ENCODE results near the gene KRTAP1-4. TPM values are rescaled to one million over a fixed set of nuclear protein-coding genes. Genes with fewer than 3 reads are reported as not detected.
"Not testable (repeated sequence)": the region's sequence is repeated elsewhere in the genome, so short reads cannot be mapped to it uniquely, and the experiment has no call there.

Gene KRTAP1-4
- total RNA-seq, 1 donor from 2014 or later, result not detected

DNA sequence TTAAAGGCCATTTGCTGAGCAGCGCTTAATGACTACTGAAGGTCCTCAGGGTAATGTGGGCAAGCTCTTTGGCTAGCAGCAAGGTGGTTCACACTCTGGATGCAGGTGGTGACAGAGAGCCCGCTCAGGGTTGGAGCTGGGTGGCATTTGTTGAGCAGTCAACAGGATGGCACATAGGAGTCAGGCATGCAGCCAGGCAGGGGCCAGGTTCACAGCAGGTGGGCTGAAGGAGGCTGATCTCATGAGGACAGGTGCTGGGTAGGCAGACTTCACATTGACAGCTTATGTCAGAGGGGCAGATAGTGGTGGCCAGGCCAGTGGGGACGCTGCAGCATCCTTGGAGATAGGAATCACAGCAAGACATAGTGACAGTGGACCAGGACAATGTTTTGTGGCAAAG is 25.6 kb downstream of the KRTAP1-4 start:
- DNase-seq (ENCODE audit: low read depth in 2 of 2), result no peak

DNA sequence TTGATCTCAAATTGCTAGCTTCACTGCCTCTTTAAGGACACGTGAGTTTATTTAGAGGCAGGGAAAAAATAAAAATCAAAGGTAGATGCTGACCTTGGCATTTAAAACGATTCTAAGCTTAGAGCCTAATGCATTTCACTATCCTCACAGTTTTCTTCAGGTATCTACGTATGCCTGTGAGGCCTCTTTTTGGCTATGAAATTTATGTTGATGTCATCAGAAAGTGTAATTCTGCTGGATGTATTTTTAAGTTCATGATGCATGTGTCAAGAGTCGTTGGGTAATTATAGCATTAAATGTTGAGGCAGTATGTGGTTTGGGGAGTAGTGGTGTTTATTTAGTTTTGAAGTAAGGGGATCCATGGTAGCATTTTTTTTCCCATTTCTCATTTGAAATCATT is 26.1 kb downstream of the KRTAP1-4 start:
- DNase-seq (ENCODE audit: low read depth in 2 of 2), result no peak

DNA sequence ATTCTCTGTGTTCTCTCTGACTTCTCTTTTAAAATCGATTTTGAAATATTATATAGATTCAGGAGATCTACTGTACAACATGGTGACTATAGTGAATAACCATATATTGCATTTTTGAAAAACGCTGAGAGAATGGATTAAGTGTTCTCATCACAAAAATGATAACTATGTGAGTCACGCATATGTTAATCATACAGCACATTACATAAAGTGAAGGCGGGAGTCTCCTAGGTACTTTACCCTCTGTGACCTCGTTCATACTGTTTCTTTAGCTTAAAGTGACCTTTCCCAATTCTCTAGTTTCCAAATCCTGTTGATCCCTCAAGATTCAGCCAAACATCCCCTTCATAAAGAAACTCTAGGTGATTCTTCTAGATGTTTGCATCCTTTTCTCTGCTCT is 27.2 kb downstream of the KRTAP1-4 start:
- DNase-seq (ENCODE audit: low read depth in 2 of 2), result no peak

DNA sequence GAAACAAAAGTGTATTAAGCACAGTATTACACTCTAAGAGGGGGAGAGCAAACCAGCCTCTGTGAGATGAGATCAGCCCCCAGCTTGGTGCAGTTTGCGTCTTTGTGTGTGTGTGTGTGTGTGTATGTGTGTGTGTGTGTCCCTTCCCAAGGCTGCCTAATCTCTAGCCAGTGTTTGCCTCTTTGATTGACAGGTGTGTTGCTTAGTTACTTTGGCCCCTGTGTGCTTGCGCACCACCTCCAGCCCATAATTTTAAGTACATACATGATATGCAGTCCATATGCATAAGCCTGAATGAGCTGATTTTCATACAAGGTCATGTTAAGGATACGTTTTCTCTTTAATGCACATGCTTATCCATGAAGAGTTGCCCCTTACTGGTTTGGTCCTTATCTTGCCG is 28.2 kb downstream of the KRTAP1-4 start:
- no peak for DNase-seq (ENCODE audit: low read depth in 2 of 2)

DNA sequence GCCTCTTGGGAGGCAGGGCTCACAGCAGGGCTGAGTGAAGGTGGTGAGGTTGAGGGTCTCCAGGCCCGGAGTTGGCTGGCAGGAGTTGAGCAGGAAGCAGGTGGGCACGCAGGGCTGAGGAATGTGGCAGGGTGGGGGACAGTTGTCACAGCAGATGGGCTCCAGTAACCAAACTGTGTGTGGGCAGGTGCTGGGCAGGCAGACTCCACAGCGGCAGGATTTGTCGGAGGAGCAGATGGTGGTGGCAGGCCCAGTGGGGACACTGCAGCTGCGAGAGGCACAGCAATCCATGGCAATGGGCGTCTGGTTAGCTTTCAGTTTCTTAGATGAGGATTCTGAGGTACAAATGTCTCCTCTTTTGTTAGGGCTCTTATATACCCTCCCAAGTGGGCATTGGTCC is 30.4 kb downstream of the KRTAP1-4 start, which contains the start of gene KRTAP3-2:
TSS of gene KRTAP3-2 (minus strand) at position 344 of the 400 bp plus-strand sequence. CDS start at position 291, 53 bp downstream.
- not testable (repeated sequence) for DNase-seq (ENCODE audit: low read depth in 2 of 2)

DNA sequence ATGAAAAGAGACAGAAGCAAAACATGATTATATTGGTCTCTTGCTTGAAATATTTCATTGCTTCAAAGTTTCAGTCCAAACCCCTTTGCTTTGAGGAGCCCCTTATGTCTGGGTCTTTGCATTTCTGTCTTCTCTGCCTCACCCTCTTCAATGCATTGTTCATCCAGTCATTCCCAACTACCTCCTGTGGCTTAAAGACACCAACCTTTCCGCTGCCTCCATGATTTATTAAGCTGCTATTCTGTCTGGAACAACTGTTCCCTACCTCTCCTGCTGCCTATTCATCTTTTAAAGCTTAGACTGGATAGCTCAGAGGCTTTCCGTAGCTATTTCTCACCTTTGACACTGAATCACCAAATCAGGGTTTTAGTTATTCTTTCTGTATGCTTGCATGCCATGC is 32.6 kb downstream of the KRTAP1-4 start:
- no peak for DNase-seq (ENCODE audit: low read depth in 2 of 2)

DNA sequence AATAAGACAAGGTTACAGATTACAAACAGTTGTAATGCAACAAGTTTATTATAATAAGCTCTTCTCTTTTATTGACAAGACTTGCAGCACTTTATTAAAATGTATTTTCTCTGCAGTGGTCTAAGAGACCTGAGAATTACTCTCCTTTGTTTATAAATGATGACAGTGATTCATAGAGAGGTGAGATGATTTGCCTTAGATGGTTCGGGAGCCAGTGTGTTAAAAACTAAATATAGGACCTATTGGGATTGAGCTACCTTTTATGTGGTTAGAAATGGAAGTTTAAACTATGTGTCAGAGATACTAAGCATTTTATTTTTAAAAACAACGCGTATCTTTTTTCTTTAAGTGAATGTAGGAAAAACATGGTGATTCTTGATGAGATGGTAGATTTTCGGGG is 33.2 kb downstream of the KRTAP1-4 start:
- no peak for DNase-seq (ENCODE audit: low read depth in 2 of 2)

DNA sequence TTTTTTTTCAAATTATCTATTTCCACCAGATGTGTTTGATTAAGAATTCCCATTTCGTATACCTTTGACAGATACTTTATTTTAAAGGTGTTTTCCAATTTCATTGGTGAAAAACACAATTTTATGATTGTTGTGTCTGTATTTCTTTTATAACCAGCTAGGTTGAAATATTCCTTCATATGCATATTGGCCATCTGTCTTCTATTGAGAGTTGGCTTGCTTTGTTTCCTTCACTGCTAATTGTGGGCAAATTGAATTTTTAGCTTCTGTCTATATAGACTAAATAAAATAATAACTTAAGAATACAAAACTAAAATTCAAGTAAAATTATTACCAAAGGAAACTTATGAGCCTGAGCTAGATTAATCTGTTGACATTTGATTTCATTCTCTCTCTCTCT is 34.9 kb downstream of the KRTAP1-4 start:
- DNase-seq (ENCODE audit: low read depth in 2 of 2), result no peak

DNA sequence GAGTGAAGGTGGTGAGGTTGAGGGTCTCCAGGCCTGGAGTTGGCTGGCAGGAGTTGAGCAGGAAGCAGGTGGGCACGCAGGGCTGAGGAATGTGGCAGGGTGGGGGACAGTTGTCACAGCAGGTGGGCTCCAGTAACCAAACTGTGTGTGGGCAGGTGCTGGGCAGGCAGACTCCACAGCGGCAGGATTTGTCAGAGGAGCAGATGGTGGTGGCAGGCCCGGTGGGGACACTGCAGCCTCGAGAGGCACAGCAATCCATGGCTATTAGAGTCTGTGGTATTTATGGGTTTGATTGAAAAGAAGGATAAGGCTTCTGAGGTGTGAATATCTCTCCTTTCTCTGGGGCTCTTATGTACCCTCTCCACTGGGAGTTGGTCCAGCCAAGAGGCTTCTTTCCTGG is 36.2 kb downstream of the KRTAP1-4 start, which contains the start of gene KRTAP3-3:
TSS of gene KRTAP3-3 (minus strand) at position 326 of the 400 bp plus-strand sequence. CDS start at position 259, 67 bp downstream.
- no peak for DNase-seq (ENCODE audit: low read depth in 2 of 2)

DNA sequence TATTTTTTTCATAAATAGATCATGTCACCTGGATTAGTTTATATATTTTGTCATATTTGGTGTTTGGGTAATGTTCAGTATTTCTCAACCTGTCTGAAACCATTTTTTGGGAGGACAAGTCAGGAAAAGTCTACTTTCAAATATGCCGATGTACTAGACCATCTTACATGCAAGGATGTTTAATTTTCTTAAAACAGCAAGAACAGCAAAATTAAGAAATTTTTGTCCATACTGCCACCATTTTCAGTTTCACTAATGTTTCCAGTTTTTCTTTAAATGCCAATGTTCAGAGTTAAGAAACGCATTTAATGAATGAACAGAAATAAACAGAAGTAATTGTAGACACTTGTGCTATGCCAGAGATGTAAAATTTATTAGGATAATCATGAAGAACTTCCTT is 36.9 kb downstream of the KRTAP1-4 start:
- DNase-seq (ENCODE audit: low read depth in 2 of 2), result no peak

DNA sequence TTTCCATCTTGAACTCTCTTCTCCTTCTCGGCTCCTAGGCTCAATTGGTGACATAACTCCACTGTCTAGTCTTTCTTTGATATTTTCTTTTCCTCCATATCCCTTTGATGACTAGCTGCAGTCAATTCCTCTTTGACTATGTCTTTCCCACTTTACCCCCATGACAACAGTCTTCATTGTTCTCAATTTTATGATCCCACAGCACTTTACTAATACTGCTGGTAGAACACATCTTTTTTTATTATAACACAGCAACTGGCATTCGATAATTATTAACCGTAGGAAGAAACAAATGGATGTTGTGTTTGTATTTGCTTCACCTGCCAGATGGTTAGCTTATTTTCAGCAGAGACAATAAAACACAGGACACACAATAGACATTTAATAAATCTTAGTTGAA is 37.3 kb downstream of the KRTAP1-4 start:
- no peak for DNase-seq (ENCODE audit: low read depth in 2 of 2)

DNA sequence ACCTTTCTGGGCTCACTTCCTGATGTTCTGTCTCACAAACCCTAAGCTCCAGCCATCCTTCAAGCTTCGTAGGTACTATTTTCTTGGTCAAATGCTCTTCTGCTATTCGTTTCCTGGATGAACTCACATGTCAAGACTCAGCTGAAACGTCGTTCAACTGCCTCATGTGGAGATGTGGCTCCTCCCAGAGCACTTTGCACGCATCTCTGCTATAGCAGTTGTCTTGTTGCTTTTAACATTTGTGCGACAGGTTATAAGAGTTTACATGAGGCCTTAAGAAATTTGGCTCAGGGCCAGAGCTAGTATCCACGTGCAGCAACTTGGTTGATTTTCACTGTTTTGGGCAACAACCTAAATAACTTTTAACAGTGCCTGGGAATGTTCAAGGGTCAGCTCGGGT is 43.1 kb downstream of the KRTAP1-4 start:
- DNase-seq (ENCODE audit: low read depth in 2 of 2), result no peak

DNA sequence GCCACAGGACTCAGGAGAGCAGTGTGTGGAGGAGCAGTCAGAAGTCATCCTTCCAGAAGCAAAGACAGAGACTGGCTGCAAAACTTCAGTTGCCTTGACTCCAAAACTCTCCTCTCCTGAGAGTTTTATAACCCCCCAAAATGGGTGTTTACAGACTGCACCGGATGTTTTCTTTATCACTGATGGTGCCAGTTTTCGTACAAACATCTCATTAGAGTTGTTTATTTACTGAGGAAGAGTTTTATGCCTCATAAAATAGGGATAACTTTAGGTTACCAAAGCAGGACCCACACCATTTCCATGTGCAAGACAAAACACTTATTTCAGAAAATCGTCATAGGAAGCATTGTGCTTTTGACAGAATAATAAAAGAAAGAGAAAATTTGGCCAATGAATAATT is 45.8 kb downstream of the KRTAP1-4 start, which contains the start of gene KRT40:
TSS of gene KRT40 (minus strand) at position 101 of the 400 bp plus-strand sequence. CDS start at position 48, 53 bp downstream.
- no peak for DNase-seq (ENCODE audit: low read depth in 2 of 2)

DNA sequence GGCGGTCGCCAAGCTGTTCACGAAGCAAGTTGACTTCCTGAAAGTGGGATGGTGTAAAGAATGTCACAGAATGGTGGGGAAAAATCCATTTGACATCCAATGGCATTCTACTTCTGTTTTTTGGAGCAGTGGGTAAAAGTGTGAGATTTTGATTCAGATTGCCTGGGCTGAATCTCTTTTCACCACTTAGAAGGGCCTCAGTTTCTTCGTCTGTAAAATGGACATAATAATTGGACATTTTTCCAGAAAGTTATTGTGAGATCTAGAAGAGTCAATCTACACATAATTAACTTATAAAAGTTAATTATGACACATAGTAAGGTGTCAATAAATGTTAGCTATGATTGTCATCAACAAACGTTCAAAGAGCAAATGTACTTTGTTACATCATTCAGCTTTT is 48.9 kb downstream of the KRTAP1-4 start:
- no peak for DNase-seq (ENCODE audit: low read depth in 2 of 2)

DNA sequence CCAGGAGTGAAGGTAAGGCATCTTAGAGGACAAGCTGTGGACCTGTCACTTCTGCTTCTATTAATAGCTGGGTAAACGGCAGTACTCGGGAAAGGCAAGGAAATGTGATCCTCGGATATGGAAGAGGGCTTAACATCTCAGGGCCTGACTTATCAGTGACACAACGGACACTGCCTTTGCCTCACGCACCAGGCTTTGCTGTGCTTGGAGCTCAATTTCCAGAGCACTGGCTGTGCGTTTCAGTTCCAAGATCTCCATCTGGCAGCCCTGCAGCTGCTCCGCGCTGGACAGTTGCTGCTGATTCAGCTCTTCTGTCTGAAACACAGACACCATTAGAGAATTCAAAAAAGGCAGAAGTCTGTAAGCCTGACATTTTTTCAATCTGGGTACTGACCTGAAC is 49.4 kb downstream of the KRTAP1-4 start:
- no peak for DNase-seq (ENCODE audit: low read depth in 2 of 2)

DNA sequence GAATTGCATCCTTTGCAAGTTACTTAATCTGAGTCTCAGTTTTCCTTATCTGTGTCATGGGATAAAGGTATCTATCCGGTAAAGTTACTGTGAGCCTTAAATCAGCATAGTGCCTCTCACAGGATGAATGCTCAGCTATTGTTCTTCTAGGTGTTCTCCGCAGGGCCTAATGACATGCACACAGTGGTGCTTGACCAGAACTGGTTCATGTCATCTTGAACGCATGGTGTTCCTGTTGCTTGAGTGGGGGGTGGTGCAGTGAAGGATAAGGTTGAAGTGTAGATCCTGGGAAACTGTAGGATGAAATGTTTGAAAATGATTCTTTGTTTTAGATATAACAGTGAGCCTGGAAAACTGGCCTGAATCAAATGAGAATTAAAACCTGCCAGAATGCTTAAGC is 49.9 kb downstream of the KRTAP1-4 start:
- no peak for DNase-seq (ENCODE audit: low read depth in 2 of 2)

Other genes starting within 250 kb of the KRTAP1-4 start
- not detected in 2 replicates for gene KRT27, start 247.6 kb downstream of the KRTAP1-4 start, total RNA-seq
- not detected in 2 replicates for gene KRT28, start 230.2 kb downstream of the KRTAP1-4 start, total RNA-seq
- 1.6 and 3.3 TPM in 2 replicates for gene KRT10, start 207.6 kb downstream of the KRTAP1-4 start, total RNA-seq
- gene KRT12, start 163.0 kb downstream of the KRTAP1-4 start, total RNA-seq, result not detected in 2 replicates
- not detected in 2 replicates for gene KRT20, start 145.0 kb downstream of the KRTAP1-4 start, total RNA-seq
- under 0.01 and 1.6 TPM in 2 replicates for gene KRT23, start 92.5 kb downstream of the KRTAP1-4 start, total RNA-seq
- not detected in 2 replicates for gene KRT39, start 63.2 kb downstream of the KRTAP1-4 start, total RNA-seq
- not detected in 2 replicates for gene KRT40, start 45.9 kb downstream of the KRTAP1-4 start, total RNA-seq
- gene KRTAP3-3, start 36.0 kb downstream of the KRTAP1-4 start, total RNA-seq, result not detected in 2 replicates
- not detected in 2 replicates for gene KRTAP3-2, start 30.3 kb downstream of the KRTAP1-4 start, total RNA-seq
- gene KRTAP3-1, start 21.1 kb downstream of the KRTAP1-4 start, total RNA-seq, result not detected in 2 replicates
- gene KRTAP1-5, start 3.0 kb downstream of the KRTAP1-4 start, total RNA-seq, result not detected in 2 replicates
- gene KRTAP1-3, start 4.7 kb upstream of the KRTAP1-4 start, total RNA-seq, result not detected in 2 replicates
- not detected in 2 replicates for gene KRTAP1-1, start 11.3 kb upstream of the KRTAP1-4 start, total RNA-seq
- not detected in 2 replicates for gene KRTAP2-1, start 17.1 kb upstream of the KRTAP1-4 start, total RNA-seq
- not detected in 2 replicates for gene KRTAP2-2, start 25.0 kb upstream of the KRTAP1-4 start, total RNA-seq
- gene KRTAP2-3, start 29.9 kb upstream of the KRTAP1-4 start, total RNA-seq, result not detected in 2 replicates
- not detected in 2 replicates for gene KRTAP2-4, start 35.7 kb upstream of the KRTAP1-4 start, total RNA-seq
- gene KRTAP4-7, start 54.0 kb upstream of the KRTAP1-4 start, total RNA-seq, result not detected in 2 replicates
- not detected in 2 replicates for gene KRTAP4-8, start 67.9 kb upstream of the KRTAP1-4 start, total RNA-seq
- gene KRTAP4-16, start 72.0 kb upstream of the KRTAP1-4 start, total RNA-seq, result not detected in 2 replicates
- not detected in 2 replicates for gene KRTAP4-9, start 75.2 kb upstream of the KRTAP1-4 start, total RNA-seq
- gene KRTAP4-11, start 88.2 kb upstream of the KRTAP1-4 start, total RNA-seq, result not detected in 2 replicates
- not detected in 2 replicates for gene KRTAP4-12, start 94.0 kb upstream of the KRTAP1-4 start, total RNA-seq
- not detected in 2 replicates for gene KRTAP4-6, start 110.3 kb upstream of the KRTAP1-4 start, total RNA-seq
- not detected in 2 replicates for gene KRTAP4-5, start 119.6 kb upstream of the KRTAP1-4 start, total RNA-seq
- not detected in 2 replicates for gene KRTAP4-4, start 130.6 kb upstream of the KRTAP1-4 start, total RNA-seq
- gene KRTAP4-3, start 138.0 kb upstream of the KRTAP1-4 start, total RNA-seq, result not detected in 2 replicates
- gene KRTAP4-2, start 148.0 kb upstream of the KRTAP1-4 start, total RNA-seq, result not detected in 2 replicates
- not detected in 2 replicates for gene KRTAP4-1, start 154.7 kb upstream of the KRTAP1-4 start, total RNA-seq
- gene KRTAP9-1, start 159.7 kb upstream of the KRTAP1-4 start, total RNA-seq, result not detected in 2 replicates
- gene KRTAP9-2, start 196.5 kb upstream of the KRTAP1-4 start, total RNA-seq, result not detected in 2 replicates
- gene KRTAP9-3, start 202.3 kb upstream of the KRTAP1-4 start, total RNA-seq, result not detected in 2 replicates
- gene KRTAP9-8, start 207.8 kb upstream of the KRTAP1-4 start, total RNA-seq, result not detected in 2 replicates
- gene KRTAP9-4, start 219.5 kb upstream of the KRTAP1-4 start, total RNA-seq, result not detected in 2 replicates
- not detected in 2 replicates for gene KRTAP9-9, start 225.2 kb upstream of the KRTAP1-4 start, total RNA-seq
- not detected in 2 replicates for gene KRTAP9-6, start 235.2 kb upstream of the KRTAP1-4 start, total RNA-seq
- not detected in 2 replicates for gene KRTAP9-7, start 245.5 kb upstream of the KRTAP1-4 start, total RNA-seq

Data from lung microvascular endothelial cell (primary cell).